Measurements from ENCODE around the gene IL17REL.

The IL17REL gene

GRCh38 chr22:50015451-50016307, 3.1 kb upstream of the IL17REL start:
- H3K36me3 ChIP-seq (ENCODE audit: control insufficient read depth, insufficient read depth, low read length), result no peaks in the 10 kb centered on the region

GRCh38 chr22:50014655-50015401, 2.3 kb upstream of the IL17REL start:
- no peaks in the 10 kb centered on the region for H3K9me3 ChIP-seq (ENCODE audit: control insufficient read depth, insufficient read depth, low read length)
- peak overlapping the region; percentile 40 for H3K4me3 ChIP-seq (ENCODE audit: low read depth, low read length)
- no peaks in the 10 kb centered on the region for H3K4me1 ChIP-seq (ENCODE audit: control insufficient read depth, insufficient read depth, low read length)
- no peaks in the 10 kb centered on the region for H3K36me3 ChIP-seq (ENCODE audit: control insufficient read depth, insufficient read depth, low read length)
- H3K9ac ChIP-seq (ENCODE audit: low read depth, low read length), result no peak overlapping the region
- H3K27me3 ChIP-seq (ENCODE audit: control insufficient read depth, insufficient read depth, low read length), result peaks cover 48% of the 10 kb centered on the region

More at GRCh38 chr22:50015451-50016307, 3.1 kb upstream of the IL17REL start:
- H3K9me3 ChIP-seq (ENCODE audit: control insufficient read depth, insufficient read depth, low read length), result no peaks in the 10 kb centered on the region
- no peaks in the 10 kb centered on the region for H3K4me1 ChIP-seq (ENCODE audit: control insufficient read depth, insufficient read depth, low read length)
- H3K27me3 ChIP-seq (ENCODE audit: control insufficient read depth, insufficient read depth, low read length), result peaks cover 48% of the 10 kb centered on the region
- no peak overlapping the region for H3K4me3 ChIP-seq (ENCODE audit: low read depth, low read length)
- H3K9ac ChIP-seq (ENCODE audit: low read depth, low read length), result no peak overlapping the region

GRCh38 chr22:50014053-50014501, 1.5 kb upstream of the IL17REL start:
- Histone ChIP-seq H3K27me3 (ENCODE audit: control insufficient read depth, insufficient read depth, low read length) (peaks cover 44% of the 10 kb centered on the region), H3K9ac (ENCODE audit: low read depth, low read length) (no peak overlapping the region), H3K4me1 (ENCODE audit: control insufficient read depth, insufficient read depth, low read length) (no peaks in the 10 kb centered on the region), H3K4me3 (ENCODE audit: low read depth, low read length) (no peak overlapping the region), H3K36me3 (ENCODE audit: control insufficient read depth, insufficient read depth, low read length) (no peaks in the 10 kb centered on the region), H3K9me3 (ENCODE audit: control insufficient read depth, insufficient read depth, low read length) (no peaks in the 10 kb centered on the region)

- no peaks in the 10 kb centered on the region for H3K4me1 ChIP-seq (ENCODE audit: control insufficient read depth, insufficient read depth, low read length)
- H3K4me3 ChIP-seq (ENCODE audit: low read depth, low read length), result peak overlapping the region; percentile 8
- H3K36me3 ChIP-seq (ENCODE audit: control insufficient read depth, insufficient read depth, low read length), result no peaks in the 10 kb centered on the region
- peaks cover 37% of the 10 kb centered on the region for H3K27me3 ChIP-seq (ENCODE audit: control insufficient read depth, insufficient read depth, low read length)
- H3K9me3 ChIP-seq (ENCODE audit: control insufficient read depth, insufficient read depth, low read length), result no peaks in the 10 kb centered on the region
- H3K9ac ChIP-seq (ENCODE audit: low read depth, low read length), result no peak overlapping the region
Measured at GRCh38 chr22:50011447-50012210, 936 bp downstream of the IL17REL start.

GRCh38 chr22:50010676-50011446, 1.7 kb downstream of the IL17REL start:
- H3K36me3 ChIP-seq (ENCODE audit: control insufficient read depth, insufficient read depth, low read length), result no peaks in the 10 kb centered on the region
- H3K9ac ChIP-seq (ENCODE audit: low read depth, low read length), result no peak overlapping the region
- H3K4me1 ChIP-seq (ENCODE audit: control insufficient read depth, insufficient read depth, low read length), result peaks cover 3% of the 10 kb centered on the region
- peak overlapping the region; percentile 8 for H3K4me3 ChIP-seq (ENCODE audit: low read depth, low read length)
- peaks cover 32% of the 10 kb centered on the region for H3K27me3 ChIP-seq (ENCODE audit: control insufficient read depth, insufficient read depth, low read length)
- H3K9me3 ChIP-seq (ENCODE audit: control insufficient read depth, insufficient read depth, low read length), result no peaks in the 10 kb centered on the region

- H3K9me3 ChIP-seq (ENCODE audit: control insufficient read depth, insufficient read depth, low read length), result no peaks in the 10 kb centered on the region
- peaks cover 3% of the 10 kb centered on the region for H3K4me1 ChIP-seq (ENCODE audit: control insufficient read depth, insufficient read depth, low read length)
- peak overlapping the region; percentile 8 for H3K4me3 ChIP-seq (ENCODE audit: low read depth, low read length)
- peaks cover 32% of the 10 kb centered on the region for H3K27me3 ChIP-seq (ENCODE audit: control insufficient read depth, insufficient read depth, low read length)
- H3K36me3 ChIP-seq (ENCODE audit: control insufficient read depth, insufficient read depth, low read length), result no peaks in the 10 kb centered on the region
- H3K9ac ChIP-seq (ENCODE audit: low read depth, low read length), result no peak overlapping the region
Measured at GRCh38 chr22:50009765-50010675, 2.5 kb downstream of the IL17REL start.

GRCh38 chr22:50009251-50009650, 3.3 kb downstream of the IL17REL start:
- Histone ChIP-seq H3K36me3 (ENCODE audit: control insufficient read depth, insufficient read depth, low read length) (no peaks in the 10 kb centered on the region), H3K9me3 (ENCODE audit: control insufficient read depth, insufficient read depth, low read length) (no peaks in the 10 kb centered on the region)

GRCh38 chr22:50008151-50009040, 4.2 kb downstream of the IL17REL start:
- peaks cover 3% of the 10 kb centered on the region for H3K4me1 ChIP-seq (ENCODE audit: control insufficient read depth, insufficient read depth, low read length)
- H3K36me3 ChIP-seq (ENCODE audit: control insufficient read depth, insufficient read depth, low read length), result no peaks in the 10 kb centered on the region
- H3K9me3 ChIP-seq (ENCODE audit: control insufficient read depth, insufficient read depth, low read length), result no peaks in the 10 kb centered on the region
- peaks cover 19% of the 10 kb centered on the region for H3K27me3 ChIP-seq (ENCODE audit: control insufficient read depth, insufficient read depth, low read length)
- no peak overlapping the region for H3K9ac ChIP-seq (ENCODE audit: low read depth, low read length)
- H3K4me3 ChIP-seq (ENCODE audit: low read depth, low read length), result no peak overlapping the region

More at GRCh38 chr22:50009251-50009650, 3.3 kb downstream of the IL17REL start:
- Histone ChIP-seq H3K9ac (ENCODE audit: low read depth, low read length) (no peak overlapping the region), H3K4me1 (ENCODE audit: control insufficient read depth, insufficient read depth, low read length) (peaks cover 3% of the 10 kb centered on the region), H3K4me3 (ENCODE audit: low read depth, low read length) (no peak overlapping the region), H3K27me3 (ENCODE audit: control insufficient read depth, insufficient read depth, low read length) (peaks cover 24% of the 10 kb centered on the region)

GRCh38 chr22:50007057-50007511, 5.5 kb downstream of the IL17REL start:
- Histone ChIP-seq H3K27me3 (ENCODE audit: control insufficient read depth, insufficient read depth, low read length) (peaks cover 9% of the 10 kb centered on the region), H3K4me1 (ENCODE audit: control insufficient read depth, insufficient read depth, low read length) (peaks cover 3% of the 10 kb centered on the region), H3K9me3 (ENCODE audit: control insufficient read depth, insufficient read depth, low read length) (no peaks in the 10 kb centered on the region), H3K9ac (ENCODE audit: low read depth, low read length) (no peak overlapping the region), H3K4me3 (ENCODE audit: low read depth, low read length) (no peak overlapping the region), H3K36me3 (ENCODE audit: control insufficient read depth, insufficient read depth, low read length) (no peaks in the 10 kb centered on the region)
